CD4-positive, alpha-beta T cell (primary cell): ENCODE data around the gene CPN2. TPM values are rescaled to one million over a fixed set of nuclear protein-coding genes. Genes with fewer than 3 reads are reported as not detected.

ENCODE experiments used
- ATAC-seq: fragments of 200-7000 bp; cut with Tn5 transposase; one replicate; pipeline ENCODE4 v1.10.0; 2022; ENCODE audit warnings: mild to moderate bottlenecking; ENCODE audit not compliant: poor library complexity
- CTCF ChIA-PET: fragments of 350-600 bp; sonication (Branson Sonifier 250); formaldehyde crosslinking; loops from one replicate; lab custom pipeline; 2021; ENCODE audit warnings: antibody characterized with exemption, inconsistent platforms; lab: Charles Lee
- POLR2A ChIA-PET: fragments of 350-600 bp; sonication (Branson Sonifier 250); formaldehyde crosslinking; loops from one replicate; lab custom pipeline; 2021; ENCODE audit warnings: antibody characterized with exemption, inconsistent platforms; lab: Charles Lee
- DNase-seq, 14 experiments: peaks; one replicate each; pipeline ENCODE4 v3.0.0-alpha.2; 2013 to 2020; ENCODE audit warnings: mixed read lengths in 2 of 14
- H3K27ac ChIP-seq, 2 donors: one replicate each; pipeline versions ENCODE4 v1.5.1 to v1.7.0; 2013; ENCODE audit warnings: low read length in 2 of 2, low read depth in 1 of 2, mild to moderate bottlenecking in 1 of 2
- H3K27me3 ChIP-seq, 2 experiments: 1 replicate in 1 of 2; 2 replicates in 1 of 2; pipeline versions ENCODE4 v1.6.1 to v1.7.0; 2013; ENCODE audit warnings: low read length in 2 of 2, control low read depth in 1 of 2, mild to moderate bottlenecking in 1 of 2, moderate library complexity in 1 of 2; ENCODE audit not compliant: insufficient read depth in 2 of 2, control insufficient read depth in 1 of 2
- H3K36me3 ChIP-seq: one replicate; pipeline ENCODE4 v1.6.1; 2013; ENCODE audit warnings: low read length, control low read depth; ENCODE audit not compliant: insufficient read depth
- H3K4me1 ChIP-seq: one replicate; pipeline ENCODE4 v1.6.1; 2013; ENCODE audit warnings: low read length, control low read depth; ENCODE audit not compliant: insufficient read depth
- H3K4me3 ChIP-seq: one replicate; pipeline ENCODE4 v1.5.1; 2013; ENCODE audit warnings: mild to moderate bottlenecking, low read length, moderate library complexity
- H3K9me3 ChIP-seq, 2 experiments: 1 replicate in 1 of 2; 2 replicates in 1 of 2; pipeline versions ENCODE4 v1.6.1 to v1.7.0; 2013; ENCODE audit warnings: low read length in 2 of 2, mild to moderate bottlenecking in 2 of 2, control low read depth in 1 of 2, moderate library complexity in 1 of 2; ENCODE audit not compliant: control insufficient read depth in 1 of 2, insufficient read depth in 1 of 2
- H3K27ac Mint-ChIP-seq: one replicate; pipeline ENCODE4 v1.8.0; 2020; ENCODE audit warnings: mixed read lengths
- H3K27me3 Mint-ChIP-seq: one replicate; pipeline ENCODE4 v1.8.0; 2021; ENCODE audit warnings: mixed read lengths
- H3K36me3 Mint-ChIP-seq: one replicate; pipeline ENCODE4 v1.8.0; 2021; ENCODE audit warnings: low read depth, mixed read lengths
- H3K4me1 Mint-ChIP-seq: one replicate; pipeline ENCODE4 v1.8.0; 2021; ENCODE audit warnings: low read depth, mixed read lengths
- H3K4me3 Mint-ChIP-seq: one replicate; pipeline ENCODE4 v1.8.0; 2020; ENCODE audit warnings: mild to moderate bottlenecking, mixed read lengths
- H3K9me3 Mint-ChIP-seq: one replicate; pipeline ENCODE4 v1.8.0; 2020; ENCODE audit warnings: mixed read lengths
- intact Hi-C, 2 experiments: fragments of 100-400 bp; cut with DNase I in 1 of 2; cut with micrococcal nuclease in 1 of 2; formaldehyde crosslinking; loops; one replicate each; pipeline versions ENCODE4 v1.15.1 to v1.9.0; 2023 to 2025; cut with DNase I, micrococcal nuclease
- total RNA-seq, 174 experiments: library from RNA in 2 of 174; stranded (reverse) in 2 of 174; gene quantifications; one replicate each; pipeline ENCODE4 v1.2.3 and lab custom pipeline; 2021 to 2026
- TF ChIP-seq, protein P1 (sequence below): fragments of 200-600 bp; IDR thresholded peaks from one replicate; pipeline ENCODE4 v1.8.0; 2022; ENCODE audit warnings: antibody characterized with exemption, mild to moderate bottlenecking

The CPN2 gene
- total RNA-seq, 2 experiments from 2014 or later = not detected

DNA sequence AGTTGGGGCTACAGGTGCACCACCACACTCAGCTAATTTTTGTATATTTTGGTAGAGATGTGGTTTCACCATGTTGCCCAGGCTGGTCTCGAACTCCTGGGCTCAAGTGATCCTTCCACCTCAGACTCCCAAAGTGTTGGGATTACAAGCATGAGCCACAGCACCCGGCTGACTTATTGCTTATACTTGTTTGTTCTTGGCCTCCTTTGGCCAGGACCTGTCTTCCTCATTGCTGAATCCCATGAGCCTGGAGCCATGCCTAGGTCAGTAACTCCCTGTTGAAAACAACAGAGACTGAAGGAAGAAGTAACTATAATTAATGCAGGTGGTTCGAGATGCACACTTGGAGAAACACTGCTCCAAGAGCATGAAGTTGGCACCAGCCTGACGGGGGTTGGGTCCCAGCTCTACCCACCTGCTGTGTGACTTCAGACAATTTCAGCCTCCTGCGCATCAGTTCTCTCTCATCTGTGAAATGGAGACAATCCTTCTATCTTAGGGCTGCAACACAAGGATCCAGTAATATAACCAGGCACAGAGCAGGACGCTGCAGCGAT is 38.9 kb downstream of the CPN2 start:
- no peak overlapping the region for H3K27ac ChIP-seq
- H3K27me3 ChIP-seq = peaks cover 9 to 14% of the 10 kb centered on the region in 2 experiments

DNA sequence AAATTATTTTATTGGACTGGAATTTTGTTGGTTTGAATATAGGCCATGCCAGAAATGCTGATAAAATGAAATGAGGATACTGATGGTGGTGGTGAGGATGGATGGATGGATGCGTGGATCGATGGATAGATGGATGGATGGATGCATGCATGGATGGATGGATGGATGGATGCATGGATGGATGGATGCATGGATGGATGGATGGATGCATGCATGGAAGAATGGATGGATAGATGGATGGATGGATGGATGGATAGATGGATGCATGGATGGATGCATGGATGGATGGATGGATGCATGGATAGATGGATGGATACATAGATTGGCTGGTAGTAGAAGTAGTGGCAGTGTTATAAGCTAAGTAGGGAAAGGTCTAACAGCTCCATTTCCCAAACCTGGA is 40.1 kb downstream of the CPN2 start:
- POLR2A ChIA-PET = no interaction called here

More for the DNA sequence above, 38.9 kb downstream of the CPN2 start:
- no peak overlapping the region for H3K4me3 ChIP-seq
- intact Hi-C loops = loop anchor here in 1 of 2 experiments (10.0 kb wide), 1 partner anchor 1497 kb away; no protein-coding TSS in a partner anchor
- Mint-ChIP-seq H3K27me3 (peaks cover 21% of the 10 kb centered on the region), H3K36me3 (no peaks in the 10 kb centered on the region), H3K4me1 (peaks cover 30% of the 10 kb centered on the region), H3K27ac (no peak overlapping the region), H3K9me3 (no peaks in the 10 kb centered on the region), H3K4me3 (no peak overlapping the region)
- no peaks in the 10 kb centered on the region for H3K9me3 ChIP-seq
- TF ChIP-seq, protein P1, sequence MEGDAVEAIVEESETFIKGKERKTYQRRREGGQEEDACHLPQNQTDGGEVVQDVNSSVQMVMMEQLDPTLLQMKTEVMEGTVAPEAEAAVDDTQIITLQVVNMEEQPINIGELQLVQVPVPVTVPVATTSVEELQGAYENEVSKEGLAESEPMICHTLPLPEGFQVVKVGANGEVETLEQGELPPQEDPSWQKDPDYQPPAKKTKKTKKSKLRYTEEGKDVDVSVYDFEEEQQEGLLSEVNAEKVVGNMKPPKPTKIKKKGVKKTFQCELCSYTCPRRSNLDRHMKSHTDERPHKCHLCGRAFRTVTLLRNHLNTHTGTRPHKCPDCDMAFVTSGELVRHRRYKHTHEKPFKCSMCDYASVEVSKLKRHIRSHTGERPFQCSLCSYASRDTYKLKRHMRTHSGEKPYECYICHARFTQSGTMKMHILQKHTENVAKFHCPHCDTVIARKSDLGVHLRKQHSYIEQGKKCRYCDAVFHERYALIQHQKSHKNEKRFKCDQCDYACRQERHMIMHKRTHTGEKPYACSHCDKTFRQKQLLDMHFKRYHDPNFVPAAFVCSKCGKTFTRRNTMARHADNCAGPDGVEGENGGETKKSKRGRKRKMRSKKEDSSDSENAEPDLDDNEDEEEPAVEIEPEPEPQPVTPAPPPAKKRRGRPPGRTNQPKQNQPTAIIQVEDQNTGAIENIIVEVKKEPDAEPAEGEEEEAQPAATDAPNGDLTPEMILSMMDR = no peak
- ChIA-PET POLR2A (no interaction called here), CTCF (no interaction called here)
- DNase-seq (peak in 1 of 14 experiments; percentile 10), ATAC-seq (no peak)
- H3K36me3 ChIP-seq = no peaks in the 10 kb centered on the region
- peaks cover 31% of the 10 kb centered on the region for H3K4me1 ChIP-seq

DNA sequence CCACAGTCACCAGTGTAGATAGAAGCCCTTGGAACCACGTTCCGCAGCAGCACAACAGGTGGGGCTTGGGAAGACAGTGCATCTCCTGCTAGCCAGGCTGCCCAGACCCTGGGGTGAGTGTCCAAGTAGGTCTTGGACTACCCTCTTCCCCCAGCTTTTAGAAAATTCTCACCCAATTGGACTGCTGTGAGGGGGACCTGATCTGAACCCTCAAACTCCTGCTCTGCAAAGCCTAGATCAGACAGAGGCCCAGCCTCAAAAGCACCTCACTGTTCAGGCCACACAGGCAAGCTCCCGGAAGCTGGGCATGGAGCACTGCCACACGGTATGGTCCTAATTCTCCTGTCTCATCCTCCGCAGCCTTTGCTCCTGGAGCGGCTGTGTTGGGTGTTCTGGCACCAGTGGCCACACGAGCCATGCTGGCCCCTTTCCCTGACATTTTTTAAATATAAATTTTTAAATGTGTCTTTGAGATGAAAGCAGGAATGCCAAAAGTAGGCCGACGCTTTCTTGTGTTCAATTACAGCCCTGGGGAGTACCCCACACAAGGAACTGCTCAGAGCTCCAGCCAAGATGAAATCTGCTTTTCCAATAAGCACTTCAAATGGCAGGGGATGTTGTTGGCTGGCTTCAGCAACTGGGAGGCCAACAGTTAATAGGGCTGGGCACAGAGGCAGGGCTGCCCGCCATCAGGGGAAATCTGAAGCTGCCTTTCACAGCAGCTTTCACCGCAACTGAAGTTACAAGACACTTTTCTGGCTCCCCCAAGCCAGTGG is 40.9 kb downstream of the CPN2 start:
- CTCF ChIA-PET = no interaction called here
- H3K27me3 Mint-ChIP-seq = peaks cover 4% of the 10 kb centered on the region

More for the DNA sequence above, 40.1 kb downstream of the CPN2 start:
- Histone ChIP-seq H3K27me3 (peaks cover 0 to 5% of the 10 kb centered on the region in 2 experiments), H3K4me1 (peaks cover 41% of the 10 kb centered on the region), H3K9me3 (no peaks in the 10 kb centered on the region), H3K4me3 (no peak overlapping the region), H3K36me3 (no peaks in the 10 kb centered on the region), H3K27ac (no peak overlapping the region)
- no peak for ATAC-seq
- CTCF ChIA-PET = no interaction called here
- intact Hi-C loops = loop anchor here in 1 of 2 experiments (10.0 kb wide), 1 partner anchor 1496 kb away; no protein-coding TSS in a partner anchor
- H3K9me3 Mint-ChIP-seq = no peaks in the 10 kb centered on the region
- H3K4me3 Mint-ChIP-seq = no peak overlapping the region
- H3K27ac Mint-ChIP-seq = no peak overlapping the region
- H3K27me3 Mint-ChIP-seq = peaks cover 11% of the 10 kb centered on the region
- DNase-seq = no peak
- TF ChIP-seq, protein P1 = no peak
- no peaks in the 10 kb centered on the region for H3K36me3 Mint-ChIP-seq
- peaks cover 35% of the 10 kb centered on the region for H3K4me1 Mint-ChIP-seq

More for the DNA sequence above, 40.9 kb downstream of the CPN2 start:
- no peaks in the 10 kb centered on the region for H3K36me3 ChIP-seq
- H3K4me3 ChIP-seq = no peak overlapping the region
- no peak overlapping the region for H3K4me3 Mint-ChIP-seq
- H3K9me3 ChIP-seq = no peaks in the 10 kb centered on the region
- H3K4me1 ChIP-seq = peaks cover 41% of the 10 kb centered on the region
- TF ChIP-seq, protein P1 = no peak
- ATAC-seq (no peak), DNase-seq (no peak)
- peaks cover 0 to 5% of the 10 kb centered on the region in 2 experiments for H3K27me3 ChIP-seq
- H3K36me3 Mint-ChIP-seq = no peaks in the 10 kb centered on the region
- no peak overlapping the region for H3K27ac Mint-ChIP-seq
- no peak overlapping the region for H3K27ac ChIP-seq
- intact Hi-C loops = loop anchor here in 1 of 2 experiments (10.0 kb wide), 1 partner anchor 1495 kb away; no protein-coding TSS in a partner anchor
- POLR2A ChIA-PET = no interaction called here
- peaks cover 38% of the 10 kb centered on the region for H3K4me1 Mint-ChIP-seq
- no peaks in the 10 kb centered on the region for H3K9me3 Mint-ChIP-seq
